Peyer's patch (tissue), 4 donors: ENCODE results near the gene SCAF1.

Source experiments
- POLR2A ChIP-seq, 2 donors: fragments of 450-650 bp; IDR thresholded peaks; one replicate each; pipeline ENCODE4 v1.5.1; 2017; ENCODE audit warnings: antibody characterized with exemption in 2 of 2, mild to moderate bottlenecking in 2 of 2, moderate library complexity in 2 of 2
- TF ChIP-seq, protein P1 (sequence below), 6 experiments: fragments of 450-650 bp in 4 of 6; fragments of 200-600 bp in 2 of 6; sonication (generic) in 1 of 6; IDR thresholded peaks; one replicate each; pipeline ENCODE4 v1.5.1; 2017 to 2019; ENCODE audit warnings: antibody characterized with exemption in 6 of 6, mild to moderate bottlenecking in 3 of 6, moderate library complexity in 1 of 6

DNA sequence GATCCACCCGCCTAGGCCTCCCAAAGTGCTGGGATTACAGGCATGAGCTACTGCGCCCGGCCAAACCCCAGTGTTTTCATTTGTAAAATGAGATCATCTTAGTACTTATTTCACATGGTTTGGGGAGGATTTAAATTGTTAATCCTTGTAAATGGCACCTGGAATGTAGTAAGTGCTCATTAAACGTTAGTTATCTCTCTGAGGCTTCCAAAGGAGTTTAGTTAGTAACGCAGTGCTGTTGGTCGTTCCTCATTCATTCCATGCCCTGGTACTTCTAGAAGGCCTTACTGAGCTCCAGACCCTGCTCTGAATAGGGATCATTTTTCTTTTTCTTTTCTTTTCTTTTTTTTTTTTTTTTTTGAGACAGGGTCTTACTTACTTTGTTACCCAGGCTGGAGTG lies 54.1 kb downstream of the SCAF1 start:
- TF ChIP-seq POLR2A (IDR thresholded peaks at IDR 0.05) = no peak
- TF ChIP-seq, protein P1, sequence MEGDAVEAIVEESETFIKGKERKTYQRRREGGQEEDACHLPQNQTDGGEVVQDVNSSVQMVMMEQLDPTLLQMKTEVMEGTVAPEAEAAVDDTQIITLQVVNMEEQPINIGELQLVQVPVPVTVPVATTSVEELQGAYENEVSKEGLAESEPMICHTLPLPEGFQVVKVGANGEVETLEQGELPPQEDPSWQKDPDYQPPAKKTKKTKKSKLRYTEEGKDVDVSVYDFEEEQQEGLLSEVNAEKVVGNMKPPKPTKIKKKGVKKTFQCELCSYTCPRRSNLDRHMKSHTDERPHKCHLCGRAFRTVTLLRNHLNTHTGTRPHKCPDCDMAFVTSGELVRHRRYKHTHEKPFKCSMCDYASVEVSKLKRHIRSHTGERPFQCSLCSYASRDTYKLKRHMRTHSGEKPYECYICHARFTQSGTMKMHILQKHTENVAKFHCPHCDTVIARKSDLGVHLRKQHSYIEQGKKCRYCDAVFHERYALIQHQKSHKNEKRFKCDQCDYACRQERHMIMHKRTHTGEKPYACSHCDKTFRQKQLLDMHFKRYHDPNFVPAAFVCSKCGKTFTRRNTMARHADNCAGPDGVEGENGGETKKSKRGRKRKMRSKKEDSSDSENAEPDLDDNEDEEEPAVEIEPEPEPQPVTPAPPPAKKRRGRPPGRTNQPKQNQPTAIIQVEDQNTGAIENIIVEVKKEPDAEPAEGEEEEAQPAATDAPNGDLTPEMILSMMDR (IDR thresholded peaks at IDR 0.05) = no peak
